Skeletal muscle cell (primary cell): ENCODE data around the gene MYH7B.

Experiments used
- DNase-seq: peaks from one replicate; pipeline ENCODE4 v3.0.0-alpha.2; 2010; ENCODE audit warnings: low read depth
- H3K4me3 ChIP-seq: 2 replicates; pipeline ENCODE4 v1.5.1; 2011; ENCODE audit warnings: low read depth, mild to moderate bottlenecking, control low read depth, low read length, moderate library complexity

The MYH7B gene

DNA sequence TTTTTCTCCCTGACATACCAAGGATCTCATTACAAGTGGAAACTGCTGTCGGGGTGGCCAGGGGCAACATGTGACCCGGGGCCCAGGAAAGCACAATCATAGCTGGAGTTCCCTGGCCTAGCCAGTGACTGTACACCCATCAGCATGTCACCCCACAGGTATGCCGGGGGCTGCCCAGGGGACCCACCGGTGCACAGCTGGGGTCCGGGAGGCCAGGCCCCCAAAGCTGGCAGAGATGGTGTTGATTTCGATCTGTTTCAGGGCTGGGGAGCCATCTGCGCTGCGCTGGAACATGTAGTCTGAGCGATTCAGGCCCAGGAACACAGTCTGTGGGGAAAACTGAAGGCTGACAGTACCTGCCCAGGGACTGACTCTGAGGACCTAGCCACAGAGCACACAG, 13.4 kb upstream of the MYH7B start:
- H3K4me3 ChIP-seq: no peak overlapping the region

DNA sequence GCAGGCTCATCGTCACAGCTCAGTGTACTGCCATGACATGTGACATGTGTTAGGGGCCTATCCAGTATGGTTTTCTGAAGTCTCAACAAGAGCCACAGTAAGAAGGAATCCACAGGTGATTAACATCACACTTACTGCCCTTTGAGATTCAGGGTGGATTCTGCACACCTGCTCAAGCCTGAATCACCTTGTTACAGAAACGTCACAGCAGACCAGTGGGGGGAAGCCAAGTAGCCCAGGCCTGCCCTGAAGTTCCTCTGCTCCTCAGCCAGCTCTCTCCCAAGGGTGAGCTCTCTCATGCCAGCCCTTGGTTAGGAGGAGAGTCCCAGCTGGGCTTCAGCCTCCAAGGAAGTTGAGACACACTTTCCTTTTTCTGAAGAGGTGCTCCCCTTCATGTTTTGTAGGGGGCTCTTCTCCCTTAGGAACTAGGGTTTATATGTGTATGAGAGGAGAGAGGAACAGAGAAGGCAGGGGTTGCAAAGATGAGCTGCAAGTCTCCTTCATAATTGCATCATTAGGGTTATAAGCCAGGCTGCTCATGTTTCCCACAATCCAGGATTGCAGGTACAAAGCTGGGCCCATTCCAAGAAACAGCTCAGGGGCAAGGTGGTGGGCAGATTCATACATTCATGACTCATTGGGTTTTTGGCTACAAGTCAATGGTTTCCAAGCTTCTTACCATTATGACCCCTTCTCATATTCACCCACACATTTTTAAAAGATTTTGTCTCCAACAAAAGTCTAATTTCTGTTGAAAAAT, 11.7 kb upstream of the MYH7B start:
- peak; percentile 53 for DNase-seq
- H3K4me3 ChIP-seq: no peak overlapping the region

More for the DNA sequence above, 13.4 kb upstream of the MYH7B start:
- DNase-seq: no peak

DNA sequence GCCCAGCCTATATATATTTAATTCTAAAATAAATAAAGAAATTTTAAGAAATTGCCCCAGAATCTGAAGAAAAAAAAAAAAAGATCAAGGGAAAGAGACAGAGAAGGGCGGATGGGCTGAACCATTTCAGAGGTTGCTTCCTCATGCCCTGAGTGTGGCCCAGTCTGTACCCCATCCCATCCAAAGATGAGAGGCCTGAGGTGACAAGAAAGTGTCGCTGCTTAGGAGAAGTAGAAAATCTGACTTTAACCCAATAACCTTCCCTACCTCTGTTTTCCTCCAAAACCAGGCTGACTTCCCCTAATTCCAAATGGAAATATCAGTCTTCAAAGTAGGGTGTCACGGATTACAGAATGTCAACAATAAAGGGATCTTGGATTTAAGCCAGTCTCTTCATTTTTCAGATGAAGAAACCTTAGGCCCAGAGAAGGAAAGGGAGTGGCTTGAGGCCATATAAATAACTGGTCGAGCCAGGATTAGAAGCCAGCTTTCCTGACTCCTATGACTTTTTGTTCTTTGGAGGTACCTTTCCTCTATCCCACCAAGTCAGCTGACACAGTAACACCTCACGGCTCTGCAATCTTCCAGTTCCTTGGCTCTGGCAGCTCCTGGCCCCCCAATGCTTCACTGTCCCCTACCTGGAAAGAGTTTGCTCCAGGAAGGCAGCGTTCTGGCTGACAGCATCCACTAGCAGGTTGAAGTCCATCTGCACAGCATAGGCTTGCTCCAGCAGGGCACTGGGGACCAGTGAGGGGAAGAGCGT, 10.2 kb upstream of the MYH7B start:
- no peak for DNase-seq
- H3K4me3 ChIP-seq: no peak overlapping the region

DNA sequence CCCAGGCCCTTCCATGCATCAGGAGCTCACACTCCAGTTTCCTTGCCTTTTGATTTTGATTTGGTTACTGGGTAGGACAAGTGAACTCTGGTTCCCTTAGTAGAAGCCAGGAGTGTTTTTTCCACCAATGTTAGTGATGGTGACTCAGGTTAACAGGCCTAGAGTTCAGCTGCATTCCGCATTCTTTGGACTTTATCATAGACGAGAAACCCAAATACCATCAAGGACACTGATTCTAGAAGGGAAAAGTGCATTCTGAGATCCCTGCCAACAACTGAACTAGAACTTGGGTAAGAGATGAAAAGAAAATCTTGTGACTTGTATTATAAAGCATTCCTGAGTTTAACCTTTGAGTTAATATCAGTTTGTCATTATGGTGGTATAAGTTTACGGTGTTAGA, 9.0 kb upstream of the MYH7B start:
- no peak for DNase-seq

DNA sequence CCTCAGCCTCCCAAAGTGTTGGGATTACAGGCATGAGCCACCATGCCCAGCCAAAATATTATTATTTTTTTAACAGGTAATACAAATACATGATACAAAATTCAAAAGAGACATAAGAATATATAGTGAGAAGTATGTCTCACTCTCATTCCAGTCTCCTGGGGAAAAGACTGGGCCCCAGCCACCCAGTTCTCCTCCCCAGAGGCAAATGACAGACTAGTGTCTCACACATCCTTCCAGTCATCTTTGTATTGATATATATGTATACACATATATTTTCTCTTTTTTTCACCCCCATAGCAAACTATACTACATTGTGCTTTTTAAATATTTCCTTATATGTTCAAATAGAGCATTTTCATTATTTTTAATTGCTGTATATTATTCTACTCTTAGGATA, 8.3 kb upstream of the MYH7B start:
- no peak for DNase-seq
- H3K4me3 ChIP-seq: no peak overlapping the region

More for the DNA sequence above, 9.0 kb upstream of the MYH7B start:
- no peak overlapping the region for H3K4me3 ChIP-seq

DNA sequence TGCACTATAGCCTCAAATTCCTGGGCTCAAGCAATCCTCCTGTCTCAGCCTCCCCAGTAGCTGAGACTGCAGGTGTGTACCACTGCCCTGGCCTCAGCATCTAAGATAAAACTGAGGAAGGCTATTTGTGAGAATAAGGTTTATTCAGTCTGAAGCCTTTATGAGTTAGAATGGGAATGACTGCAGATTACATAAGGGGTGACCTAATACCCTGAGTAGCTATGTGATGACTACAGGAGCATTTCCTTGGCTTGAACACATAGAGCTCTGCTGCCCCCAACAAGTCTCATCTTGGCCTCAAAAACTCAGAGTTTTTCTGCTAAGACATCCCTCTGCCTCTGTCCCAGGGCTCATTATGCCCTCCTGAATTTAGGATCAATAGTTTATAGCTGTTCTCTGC, 7.6 kb upstream of the MYH7B start:
- no peak overlapping the region for H3K4me3 ChIP-seq
- peak; percentile 45 for DNase-seq

DNA sequence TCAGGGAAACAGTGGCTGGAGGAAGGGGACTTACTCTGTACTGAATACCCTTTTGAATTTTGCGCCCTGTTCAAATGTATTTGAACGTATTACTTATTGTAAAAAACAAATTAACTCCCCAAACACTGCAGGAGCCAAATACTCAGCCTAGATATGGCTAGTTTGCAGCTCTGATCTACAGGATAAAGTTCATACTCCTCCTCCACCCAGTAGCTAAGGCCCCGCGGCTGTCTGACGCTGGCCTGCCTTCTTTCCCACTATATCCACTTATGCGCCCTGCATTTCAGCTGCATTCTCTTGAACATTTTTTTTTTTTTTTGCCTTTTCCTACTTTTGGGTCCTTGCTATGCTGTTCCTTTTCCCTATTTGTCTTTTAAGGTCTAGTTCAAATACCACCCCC, 6.5 kb upstream of the MYH7B start:
- DNase-seq: no peak

DNA sequence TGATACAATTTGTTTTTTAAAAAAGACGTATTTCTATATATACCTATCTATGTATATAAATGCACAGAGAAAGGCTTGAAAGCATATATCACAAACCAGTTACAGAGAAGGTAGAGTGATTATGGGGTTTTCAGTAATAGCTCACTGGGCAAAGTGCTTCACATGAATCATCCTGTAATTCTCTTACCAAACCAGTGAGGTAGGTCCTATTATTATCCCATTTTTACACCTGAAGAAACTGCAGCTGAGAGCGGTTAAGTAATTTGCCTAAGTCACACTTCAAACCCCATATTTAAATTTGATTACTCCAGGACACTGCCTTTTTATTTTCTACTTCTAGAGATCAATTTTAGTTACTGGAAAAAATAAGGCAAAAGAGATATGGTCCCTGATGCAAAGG, 4.4 kb upstream of the MYH7B start:
- no peak for DNase-seq
- H3K4me3 ChIP-seq: no peak overlapping the region

More for the DNA sequence above, 6.5 kb upstream of the MYH7B start:
- H3K4me3 ChIP-seq: no peak overlapping the region

DNA sequence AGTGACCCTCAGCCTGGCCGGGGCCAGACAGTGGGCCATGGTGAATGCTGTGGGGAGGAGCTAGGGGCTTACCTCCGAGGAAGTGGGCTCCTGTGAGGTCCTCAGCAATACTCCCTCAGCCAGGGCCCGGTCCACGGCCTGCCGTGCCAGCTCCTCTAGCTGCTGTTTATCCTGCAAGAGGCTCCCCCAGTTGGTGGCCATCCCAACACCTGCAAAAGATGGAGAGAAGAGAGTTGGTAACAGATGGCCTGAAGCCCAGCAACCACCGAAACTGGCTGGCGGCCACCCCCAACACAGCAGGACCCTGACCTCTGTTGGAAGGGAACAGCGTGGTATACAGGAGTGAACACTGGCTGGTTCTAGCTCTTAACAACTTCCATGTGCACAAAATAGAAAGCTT, 4.0 kb upstream of the MYH7B start:
- no peak overlapping the region for H3K4me3 ChIP-seq
- no peak for DNase-seq

DNA sequence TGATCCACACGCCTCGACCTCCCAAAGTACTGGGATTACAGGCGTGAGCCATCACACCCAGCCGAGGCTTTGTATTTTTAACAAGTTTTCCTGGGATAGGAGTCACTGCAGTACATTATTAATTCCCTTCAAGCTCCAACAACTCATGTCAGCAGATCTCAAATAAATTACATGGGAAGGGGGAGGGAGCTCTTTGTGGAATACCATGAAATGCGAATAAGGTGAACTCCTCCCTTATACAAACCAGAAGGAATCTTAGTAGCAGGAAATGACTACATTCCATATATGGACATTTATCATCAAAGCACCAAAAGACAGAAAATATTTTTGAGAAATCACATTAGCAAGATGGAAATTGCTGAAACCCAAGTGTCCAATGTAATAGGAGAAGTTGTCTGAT, 3.0 kb upstream of the MYH7B start:
- no peak for DNase-seq
- H3K4me3 ChIP-seq: no peak overlapping the region

DNA sequence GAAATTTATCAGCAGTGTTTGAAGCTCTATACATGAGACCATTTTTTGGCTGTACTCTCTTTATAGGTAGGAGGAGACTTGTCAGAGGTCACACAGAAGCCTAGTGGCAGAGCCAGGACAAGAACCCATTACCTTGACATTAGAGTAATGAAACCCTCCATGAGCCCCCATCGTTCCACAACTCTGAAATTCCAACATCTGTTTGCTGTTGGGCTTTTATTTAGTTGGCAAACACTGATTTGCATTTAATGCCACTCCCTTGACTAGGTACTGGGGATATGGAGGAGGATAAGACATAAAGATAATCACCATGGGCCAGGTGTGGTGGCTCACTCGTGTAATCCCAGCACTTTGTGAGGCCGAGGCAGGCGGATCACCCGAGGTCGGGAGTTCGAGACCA, 1.7 kb upstream of the MYH7B start:
- no peak overlapping the region for H3K4me3 ChIP-seq
- no peak for DNase-seq

DNA sequence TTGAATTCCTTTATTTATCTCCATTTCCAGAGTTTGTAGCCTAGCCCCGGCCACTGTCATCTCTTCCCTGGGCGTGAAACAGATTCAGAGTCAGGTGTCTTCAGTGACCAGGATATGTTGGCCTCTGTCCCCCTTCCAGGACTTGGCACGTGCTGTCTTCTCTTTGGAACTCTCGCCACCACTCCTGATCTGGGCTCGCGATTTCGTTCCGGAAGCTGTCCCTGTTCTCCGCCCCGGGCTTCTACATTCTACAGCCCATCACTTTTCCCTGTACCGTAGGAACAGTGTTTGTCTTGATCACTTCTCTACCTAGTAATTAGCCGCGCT, 801 bp upstream of the MYH7B start:
- H3K4me3 ChIP-seq: peak overlapping the region; percentile 70
- no peak for DNase-seq

DNA sequence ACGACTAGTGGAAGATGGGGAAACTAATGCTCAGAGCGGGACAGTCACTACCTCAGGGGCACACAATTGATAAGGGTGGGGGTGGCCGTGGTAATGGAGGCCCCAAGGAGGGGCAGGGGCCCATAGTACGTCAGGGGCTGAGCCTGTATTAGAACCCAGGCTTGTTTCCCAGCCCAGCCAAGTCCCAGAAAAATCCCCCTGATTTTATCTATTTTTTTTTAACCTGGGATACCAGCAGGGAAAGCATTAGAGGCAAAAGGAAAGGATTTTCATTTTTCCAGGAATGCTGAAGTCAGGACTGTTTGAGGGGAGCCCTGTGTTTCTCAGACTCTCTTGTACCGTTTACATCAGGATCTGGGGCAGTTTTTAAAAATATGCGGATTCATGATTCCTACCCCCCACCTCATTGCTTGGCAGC, 382 bp downstream of the MYH7B start:
- DNase-seq: no peak
- H3K4me3 ChIP-seq: peak overlapping the region; percentile 70

DNA sequence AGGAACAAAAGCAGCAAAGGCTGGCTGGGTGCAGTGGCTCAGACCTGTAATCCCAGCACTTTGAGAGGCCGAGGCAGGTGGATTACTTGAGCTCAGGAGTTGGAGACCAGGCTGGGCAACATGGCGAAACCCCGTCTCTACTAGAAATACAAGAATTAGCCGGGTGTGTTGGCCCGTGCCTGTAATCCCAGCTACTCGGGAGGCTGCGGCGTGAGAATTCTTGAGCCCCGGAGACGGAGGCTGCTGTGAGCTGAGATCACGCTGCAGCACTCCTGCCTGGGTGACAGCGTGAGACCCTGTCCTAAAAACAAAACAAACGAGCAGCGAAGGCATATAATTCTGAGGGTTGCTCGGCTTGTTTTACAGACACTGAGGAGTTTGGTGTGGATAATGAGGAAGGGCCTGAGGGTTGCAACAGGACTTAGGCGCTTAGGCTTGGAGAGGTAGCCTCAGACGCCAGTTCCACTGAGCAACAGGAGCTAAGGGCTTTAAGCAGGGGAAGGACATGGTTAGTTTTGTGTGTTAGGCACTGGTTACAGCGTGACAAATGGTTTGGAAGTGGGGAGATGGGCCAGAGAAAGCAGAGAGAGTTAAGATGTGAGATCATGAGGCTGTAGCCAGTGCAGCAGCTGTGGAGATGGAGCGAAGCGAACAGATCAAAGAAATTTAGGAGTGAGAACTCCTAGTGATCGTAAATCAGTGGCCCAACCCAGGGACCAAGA, 1.2 kb downstream of the MYH7B start:
- DNase-seq: no peak
- no peak overlapping the region for H3K4me3 ChIP-seq

DNA sequence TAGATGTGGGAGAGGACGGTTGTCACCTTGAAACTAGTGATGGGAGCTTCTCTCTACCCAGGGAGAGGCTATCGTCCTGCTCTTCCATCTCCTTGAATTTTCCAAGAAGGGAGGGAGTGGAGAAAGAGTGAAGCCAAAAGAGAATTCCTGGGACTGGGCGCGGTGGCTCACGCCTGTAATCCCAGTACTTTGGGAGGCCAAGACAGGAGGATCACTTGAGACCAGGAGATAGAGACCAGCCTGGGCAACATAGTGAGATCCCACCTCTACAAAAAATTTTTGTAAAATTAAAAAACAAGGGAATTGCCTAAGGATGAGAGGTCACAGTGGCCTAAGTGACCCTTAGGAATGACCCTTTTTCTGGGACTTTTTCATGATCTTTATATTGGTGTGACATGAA, 8.8 kb downstream of the MYH7B start:
- DNase-seq: no peak
- H3K4me3 ChIP-seq: no peak overlapping the region

DNA sequence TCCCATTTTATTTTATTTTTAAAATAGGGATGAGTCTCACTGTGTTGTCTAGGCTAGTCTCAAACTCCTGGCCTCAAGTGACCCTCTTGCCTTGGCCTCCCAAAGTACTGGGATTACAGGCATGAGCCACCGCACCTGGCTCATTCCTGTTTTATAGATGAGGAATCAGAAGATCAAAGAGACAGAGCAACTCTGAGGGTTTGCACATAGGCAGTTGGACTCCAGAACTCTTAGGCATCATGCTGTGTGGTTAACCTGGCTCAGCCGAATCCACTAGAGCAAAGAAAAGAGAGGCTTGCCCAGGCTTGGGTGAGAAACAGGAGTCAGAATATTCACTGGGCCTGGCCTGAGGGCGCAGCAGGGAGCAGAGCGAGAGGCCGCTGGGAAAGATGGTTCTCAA, 9.4 kb downstream of the MYH7B start:
- no peak for DNase-seq
- no peak overlapping the region for H3K4me3 ChIP-seq

DNA sequence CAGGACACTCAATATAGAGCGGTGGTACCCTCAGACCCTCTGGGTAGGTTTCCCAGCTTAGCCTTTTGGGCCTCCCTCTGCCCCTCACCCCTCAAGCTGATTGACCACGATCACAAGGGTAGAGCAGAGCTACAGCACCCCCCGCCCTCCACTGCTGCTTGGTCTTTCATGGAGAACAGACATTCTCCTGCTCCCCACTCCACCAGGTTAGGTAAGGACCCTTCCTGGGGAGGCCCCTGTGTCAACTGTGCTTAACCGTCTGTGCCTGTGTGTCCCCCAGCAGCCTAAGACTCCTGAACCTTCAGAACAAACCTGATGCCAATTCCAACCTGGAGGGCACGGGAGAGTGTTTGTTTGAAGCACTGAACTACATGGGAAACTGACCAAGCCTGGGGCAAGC, 11.8 kb downstream of the MYH7B start:
- no peak for DNase-seq

DNA sequence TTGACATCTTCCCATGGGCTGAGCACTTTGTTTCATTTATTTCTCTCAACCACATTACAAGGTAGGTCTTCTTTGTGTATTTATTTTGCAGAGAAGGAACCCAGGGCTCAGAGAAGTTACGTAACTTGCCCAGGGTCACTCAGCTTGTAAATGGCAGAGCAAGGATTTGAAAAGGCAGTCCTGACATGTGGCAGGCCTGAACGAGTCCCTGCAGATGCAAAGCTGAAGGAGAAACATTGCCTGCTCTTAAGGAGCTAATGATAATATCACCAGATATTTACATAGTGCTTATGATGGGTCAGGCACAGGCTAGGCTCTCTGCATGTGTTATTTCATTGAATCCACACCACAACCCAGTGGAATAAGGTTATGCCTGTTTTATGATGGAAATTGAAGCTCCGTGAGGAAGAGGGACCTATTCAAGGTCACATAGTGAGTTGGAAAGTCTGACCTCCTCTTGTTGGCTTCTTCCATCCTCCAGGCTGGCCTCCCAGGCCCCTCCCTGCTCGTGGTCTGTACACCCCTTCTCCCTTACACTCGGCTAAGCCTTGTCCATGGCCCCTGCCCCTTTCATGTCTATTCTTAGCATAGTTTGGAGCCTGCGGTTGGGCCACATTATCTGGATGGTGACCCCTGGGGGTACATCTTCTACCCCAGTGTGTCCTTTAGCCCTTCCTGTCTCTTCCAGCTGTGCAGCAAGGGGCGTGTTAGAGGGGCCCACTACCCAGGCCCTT, 12.5 kb downstream of the MYH7B start:
- H3K4me3 ChIP-seq: no peak overlapping the region
- DNase-seq: no peak

More for the DNA sequence above, 11.8 kb downstream of the MYH7B start:
- no peak overlapping the region for H3K4me3 ChIP-seq

DNA sequence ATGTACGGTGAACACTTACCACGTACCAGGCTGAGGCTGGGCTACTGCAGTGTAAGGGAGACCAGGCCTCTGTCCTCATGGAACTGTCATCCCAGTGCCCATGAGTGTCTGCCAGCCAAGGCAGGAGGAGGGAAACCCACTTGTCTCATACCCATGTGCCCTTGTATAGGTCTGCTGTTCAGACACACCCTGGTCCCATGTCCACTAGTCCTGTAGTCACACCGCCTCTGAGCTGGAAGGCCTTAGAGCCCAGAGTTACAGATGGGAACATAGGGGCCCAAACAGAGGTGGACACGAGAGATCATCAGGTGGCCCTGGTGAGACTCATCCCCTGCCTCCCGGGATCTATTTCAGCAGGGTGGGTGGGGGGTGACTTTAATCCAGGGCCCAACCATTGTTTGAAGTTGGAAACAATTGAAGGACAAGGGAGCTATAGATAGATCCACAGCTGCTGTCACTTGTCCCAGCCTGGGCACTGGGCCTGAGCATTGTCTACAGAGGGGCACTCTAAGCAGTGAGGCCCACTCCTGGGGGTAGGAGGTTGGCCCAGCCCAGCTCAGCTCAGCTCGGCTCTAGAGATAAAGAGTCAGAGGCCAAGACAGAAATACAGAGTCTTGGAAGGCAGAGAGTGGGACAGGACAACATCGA, 14.6 kb downstream of the MYH7B start:
- H3K4me3 ChIP-seq: no peak overlapping the region
- no peak for DNase-seq
